T-cell (primary cell): ENCODE results near the gene WDR86. TPM values are rescaled to one million over a fixed set of nuclear protein-coding genes. Genes with fewer than 3 reads are reported as not detected.

Experiments
- ATAC-seq, 4 experiments: fragments of 200-7000 bp in 3 of 4; fragments of 150-1000 bp in 1 of 4; cut with Tn5 transposase; replicated peaks in 1 of 4; 1 replicate in 3 of 4; 2 replicates in 1 of 4; pipeline ENCODE4 v1.10.0; 2021; ENCODE audit warnings: moderate library complexity in 3 of 4, mild to moderate bottlenecking in 2 of 4, moderate number of reproducible peaks in 1 of 4
- CTCF ChIA-PET, 2 donors: fragments of 300-600 bp; sonication (Branson Sonifier 250); formaldehyde crosslinking; loops; one replicate each; lab custom pipeline; 2022; ENCODE audit warnings: antibody characterized with exemption in 2 of 2; lab: Charles Lee
- POLR2A ChIA-PET, 2 donors: fragments of 300-600 bp; sonication (Branson Sonifier 250); formaldehyde crosslinking; loops; one replicate each; lab custom pipeline; 2022; ENCODE audit warnings: antibody characterized with exemption in 2 of 2; lab: Charles Lee
- DNase-seq, 35 experiments: peaks; one replicate each; pipeline versions ENCODE4 v3.0.0 to v3.0.0-alpha.2; 2013 to 2023
- H3K27ac ChIP-seq: one replicate; pipeline ENCODE4 v1.5.1; 2013; ENCODE audit warnings: low read length
- H3K27me3 ChIP-seq, 2 experiments: replicated peaks in 1 of 2; 1 replicate in 1 of 2; 2 replicates in 1 of 2; pipeline versions ENCODE4 v1.6.1 to v1.7.0; 2013; ENCODE audit warnings: low read length in 1 of 2, mixed read lengths in 1 of 2; ENCODE audit not compliant: control insufficient read depth in 2 of 2, insufficient read depth in 2 of 2; ENCODE audit errors: extremely low read depth in 1 of 2
- H3K36me3 ChIP-seq, 2 donors: 1 replicate in 1 of 2; 2 replicates in 1 of 2; pipeline versions ENCODE4 v1.6.1 to v1.7.0; 2013; ENCODE audit warnings: low read length in 1 of 2; ENCODE audit not compliant: control insufficient read depth in 2 of 2, insufficient read depth in 1 of 2; ENCODE audit errors: extremely low read depth in 1 of 2
- H3K4me1 ChIP-seq, 2 experiments: 1 replicate in 1 of 2; 2 replicates in 1 of 2; pipeline versions ENCODE4 v1.6.1 to v1.7.0; 2013; ENCODE audit warnings: low read length in 2 of 2, mixed read lengths in 1 of 2; ENCODE audit not compliant: insufficient read depth in 2 of 2, control insufficient read depth in 1 of 2; ENCODE audit errors: extremely low read depth in 1 of 2
- H3K4me3 ChIP-seq, 2 donors: 1 replicate in 1 of 2; 2 replicates in 1 of 2; pipeline versions ENCODE4 v1.5.1 to v1.7.0; 2013; ENCODE audit warnings: mild to moderate bottlenecking in 2 of 2, low read length in 1 of 2, moderate library complexity in 1 of 2; ENCODE audit not compliant: control insufficient read depth in 1 of 2; ENCODE audit errors: extremely low read depth in 1 of 2
- H3K9me3 ChIP-seq: 2 replicates; pipeline ENCODE4 v1.7.0; 2013
- H3K27ac Mint-ChIP-seq, 2 donors: one replicate each; pipeline ENCODE4 v1.8.0; 2020 to 2021; ENCODE audit warnings: mild to moderate bottlenecking in 2 of 2, mixed read lengths in 2 of 2
- H3K27me3 Mint-ChIP-seq, 2 donors: one replicate each; pipeline ENCODE4 v1.8.0; 2021 to 2022; ENCODE audit warnings: mixed read lengths in 2 of 2
- H3K36me3 Mint-ChIP-seq: one replicate; pipeline ENCODE4 v1.8.0; 2021; ENCODE audit warnings: mixed read lengths
- H3K4me1 Mint-ChIP-seq, 3 donors: one replicate each; pipeline ENCODE4 v1.8.0; 2020 to 2022; ENCODE audit warnings: mixed read lengths in 3 of 3, mild to moderate bottlenecking in 1 of 3
- H3K4me3 Mint-ChIP-seq, 3 donors: one replicate each; pipeline ENCODE4 v1.8.0; 2020 to 2022; ENCODE audit warnings: mild to moderate bottlenecking in 3 of 3, mixed read lengths in 3 of 3, moderate library complexity in 3 of 3
- H3K9me3 Mint-ChIP-seq, 3 donors: one replicate each; pipeline ENCODE4 v1.8.0; 2020 to 2022; ENCODE audit warnings: mixed read lengths in 3 of 3
- WGBS: methylation state at CpG from one replicate; pipeline ENCODE4 v1.1.5; 2013; ENCODE audit warnings: missing lambda C conversion rate; ENCODE audit not compliant: insufficient coverage; 5-methylcytosine and 5-hydroxymethylcytosine counted together
- total RNA-seq, 35 experiments: library from RNA in 6 of 35; stranded (reverse) in 6 of 35; fragments of 120-200 nt in 1 of 35; gene quantifications; one replicate each; pipeline versions ENCODE4 v1.2.1 to v1.2.4 and lab custom pipeline; 2013 to 2026

WDR86 gene
- total RNA-seq, 5 donors from 2014 or later (not counting 1 experiment from before 2014, with no cell fraction given) = 3.1 to 26.0 (median 10.1) TPM

DNA sequence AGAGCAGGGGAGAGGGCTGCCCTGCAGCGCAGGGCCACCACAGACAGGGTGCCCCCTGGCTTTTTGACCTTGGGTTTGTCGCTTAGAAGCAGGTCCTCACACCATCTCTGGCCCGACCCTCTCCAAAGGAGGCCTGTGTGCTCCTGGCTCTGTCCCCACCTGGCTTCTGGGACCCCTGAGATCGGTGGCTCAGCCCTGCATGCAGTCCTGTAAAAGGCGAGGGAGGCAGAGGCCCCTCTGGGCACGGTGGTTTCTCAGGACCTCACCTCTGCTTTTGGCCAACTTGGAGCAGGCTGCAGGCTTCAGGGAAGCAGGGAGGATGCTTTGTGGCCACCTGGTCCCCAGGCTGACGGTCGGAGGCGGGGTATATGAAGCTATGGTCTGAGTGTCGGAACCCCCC lies 21.4 kb downstream of the WDR86 start:
- no peaks in the 10 kb centered on the region for H3K36me3 Mint-ChIP-seq
- H3K27ac Mint-ChIP-seq = no peak overlapping the region
- Histone ChIP-seq H3K27me3 (peaks cover 0 to 23% of the 10 kb centered on the region in 2 experiments), H3K4me1 (peaks cover 0 to 4% of the 10 kb centered on the region in 2 experiments), H3K36me3 (no peaks in the 10 kb centered on the region), H3K4me3 (no peak overlapping the region), H3K27ac (no peak overlapping the region), H3K9me3 (no peaks in the 10 kb centered on the region)
- ChIA-PET CTCF (no interaction called here), POLR2A (no interaction called here)
- H3K27me3 Mint-ChIP-seq = peaks cover 0 to 2% of the 10 kb centered on the region in 2 donors
- H3K4me1 Mint-ChIP-seq = peaks cover 8 to 11% (median 9%) of the 10 kb centered on the region in 3 donors
- H3K4me3 Mint-ChIP-seq = no peak overlapping the region
- no peaks in the 10 kb centered on the region for H3K9me3 Mint-ChIP-seq
- no peak for ATAC-seq
- no peak for DNase-seq
- WGBS = 70% methylated on average over 5 of the region's 10 CpGs

DNA sequence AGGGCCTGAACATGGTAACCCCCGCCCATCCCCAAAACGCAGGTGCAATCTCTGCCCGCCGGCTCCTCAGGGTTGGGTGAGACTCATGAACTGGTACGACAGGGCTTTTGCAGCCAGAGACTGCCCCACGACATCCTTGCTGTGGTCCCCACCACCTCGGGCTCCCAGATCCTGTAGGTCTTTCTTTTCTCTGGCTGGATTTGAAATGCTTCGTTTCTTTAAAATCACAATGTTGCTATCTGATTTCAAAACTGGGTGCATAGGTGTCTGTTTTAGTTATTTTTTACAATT lies 21.9 kb downstream of the WDR86 start:
- H3K27me3 Mint-ChIP-seq = peaks cover 0 to 2% of the 10 kb centered on the region in 2 donors
- Histone ChIP-seq H3K9me3 (no peaks in the 10 kb centered on the region), H3K4me3 (no peak overlapping the region), H3K36me3 (no peaks in the 10 kb centered on the region), H3K4me1 (peaks cover 0 to 4% of the 10 kb centered on the region in 2 experiments), H3K27me3 (peaks cover 0 to 27% of the 10 kb centered on the region in 2 experiments), H3K27ac (no peak overlapping the region)
- no peak for DNase-seq
- H3K4me1 Mint-ChIP-seq = peaks cover 6 to 11% (median 8%) of the 10 kb centered on the region in 3 donors
- H3K4me3 Mint-ChIP-seq = no peak overlapping the region
- no peaks in the 10 kb centered on the region for H3K9me3 Mint-ChIP-seq
- no peak for ATAC-seq
- WGBS = 90% methylated on average over 7 of the region's 8 CpGs
- CTCF ChIA-PET = no interaction called here
- H3K27ac Mint-ChIP-seq = no peak overlapping the region
- POLR2A ChIA-PET = no interaction called here
- H3K36me3 Mint-ChIP-seq = no peaks in the 10 kb centered on the region

DNA sequence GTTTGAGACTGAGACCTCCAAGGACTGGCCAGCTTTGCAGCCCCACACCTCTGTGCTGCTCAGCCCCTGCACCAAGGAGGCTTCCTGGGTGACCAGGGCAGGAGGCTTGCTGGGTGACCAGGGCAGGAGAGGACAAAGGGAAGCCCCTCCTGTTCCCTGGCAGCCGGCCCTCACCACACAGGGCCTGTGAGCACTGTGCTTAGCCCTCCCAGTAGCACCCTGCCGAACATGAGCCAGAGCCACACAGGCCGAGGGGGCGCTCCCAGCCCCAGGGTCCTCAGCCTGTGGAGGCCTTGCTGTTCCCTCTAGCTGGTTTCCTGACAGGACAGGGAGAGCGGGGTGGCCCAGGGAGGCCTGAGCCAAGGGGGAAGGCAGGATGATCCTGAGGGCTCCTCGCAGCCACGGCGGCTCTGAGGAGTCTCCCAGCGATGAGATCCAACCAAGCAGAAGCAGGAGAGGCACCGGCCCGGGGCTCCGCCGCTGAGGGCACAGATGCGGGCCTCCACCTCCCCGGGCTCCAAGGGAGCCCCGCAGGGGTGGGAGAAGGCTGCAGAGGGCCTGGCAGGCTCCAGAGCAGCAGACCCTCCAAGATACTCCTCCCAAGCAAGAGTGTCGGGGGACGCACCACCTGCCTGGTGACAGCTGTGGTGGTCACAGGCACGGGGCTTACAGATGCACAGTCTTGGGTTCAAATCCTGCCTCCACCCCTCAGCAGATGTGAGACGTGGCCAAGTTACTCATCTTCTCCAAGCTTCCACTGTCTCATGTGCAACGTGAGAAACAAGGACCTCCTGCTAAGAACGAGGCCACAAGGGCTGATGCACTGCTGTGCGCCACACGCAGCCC lies 22.5 kb downstream of the WDR86 start:
- DNase-seq = no peak
- H3K4me3 ChIP-seq = no peak overlapping the region
- CTCF ChIA-PET = no interaction called here
- H3K9me3 ChIP-seq = no peaks in the 10 kb centered on the region
- H3K36me3 ChIP-seq = no peaks in the 10 kb centered on the region
- no peak overlapping the region for H3K27ac ChIP-seq
- H3K4me1 ChIP-seq = peaks cover 3 to 9% of the 10 kb centered on the region in 2 experiments
- Mint-ChIP-seq H3K4me1 (peaks cover 10 to 14% (median 11%) of the 10 kb centered on the region in 3 donors), H3K36me3 (no peaks in the 10 kb centered on the region), H3K9me3 (no peaks in the 10 kb centered on the region), H3K27ac (no peak overlapping the region), H3K4me3 (no peak overlapping the region), H3K27me3 (peaks cover 0 to 5% of the 10 kb centered on the region in 2 donors)
- no peak for ATAC-seq
- POLR2A ChIA-PET = no interaction called here
- WGBS = 88% methylated on average over 23 of the region's 24 CpGs
- H3K27me3 ChIP-seq = peaks cover 4 to 29% of the 10 kb centered on the region in 2 experiments

DNA sequence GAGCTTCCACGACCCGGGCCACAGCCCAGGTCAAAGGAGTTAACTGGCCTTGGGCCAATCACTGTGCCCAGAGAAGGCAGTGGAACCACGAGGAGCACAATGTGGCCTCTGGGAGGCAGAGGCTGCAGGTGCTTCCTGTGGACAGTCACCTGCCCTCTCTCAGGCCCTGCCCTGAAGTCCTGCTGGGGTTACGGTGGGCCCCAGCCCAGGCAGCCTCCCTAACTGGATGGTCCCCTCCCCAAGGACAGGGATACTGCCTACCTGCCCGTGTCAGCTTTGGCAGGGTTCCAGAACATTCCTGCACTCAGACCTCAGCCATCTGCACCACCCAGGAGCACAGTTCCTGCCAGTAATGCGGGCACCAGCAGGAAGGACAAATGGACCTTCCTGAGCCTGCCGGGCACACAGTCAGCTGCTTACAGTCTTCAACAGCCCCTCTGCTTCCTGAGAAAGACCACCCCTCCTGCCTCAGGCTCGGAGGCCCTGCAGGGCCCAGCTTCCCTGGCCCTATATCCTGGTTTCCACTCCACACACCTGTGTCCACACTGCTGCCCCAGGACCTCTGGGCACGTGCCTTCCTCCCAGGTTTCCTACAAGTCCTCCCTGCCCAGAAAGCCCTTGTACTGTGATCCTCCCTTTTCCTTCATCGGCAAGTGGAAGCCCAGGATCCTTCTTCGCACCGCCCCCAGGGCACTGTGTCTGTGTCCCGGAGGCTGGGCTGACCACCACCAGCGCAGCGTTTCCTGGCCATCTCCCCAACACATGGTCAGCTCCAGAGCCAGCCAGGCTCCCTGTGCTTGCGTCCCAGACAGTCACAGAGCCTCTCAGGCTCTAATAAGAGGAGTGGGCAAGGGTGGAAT lies 23.3 kb downstream of the WDR86 start:
- Histone ChIP-seq H3K36me3 (no peaks in the 10 kb centered on the region), H3K4me1 (peaks cover 9 to 17% of the 10 kb centered on the region in 2 experiments), H3K9me3 (no peaks in the 10 kb centered on the region), H3K27ac (no peak overlapping the region), H3K27me3 (peaks cover 6 to 31% of the 10 kb centered on the region in 2 experiments), H3K4me3 (no peak overlapping the region)
- ChIA-PET POLR2A (no interaction called here), CTCF (no interaction called here)
- WGBS = 68% methylated on average over 10 of the region's 16 CpGs
- no peak overlapping the region for H3K27ac Mint-ChIP-seq
- H3K4me3 Mint-ChIP-seq = no peak overlapping the region
- H3K4me1 Mint-ChIP-seq = peaks cover 15 to 18% (median 15%) of the 10 kb centered on the region in 3 donors
- H3K9me3 Mint-ChIP-seq = no peaks in the 10 kb centered on the region
- ATAC-seq (no peak), DNase-seq (no peak)
- H3K36me3 Mint-ChIP-seq = no peaks in the 10 kb centered on the region
- peaks cover 0 to 9% of the 10 kb centered on the region in 2 donors for H3K27me3 Mint-ChIP-seq

DNA sequence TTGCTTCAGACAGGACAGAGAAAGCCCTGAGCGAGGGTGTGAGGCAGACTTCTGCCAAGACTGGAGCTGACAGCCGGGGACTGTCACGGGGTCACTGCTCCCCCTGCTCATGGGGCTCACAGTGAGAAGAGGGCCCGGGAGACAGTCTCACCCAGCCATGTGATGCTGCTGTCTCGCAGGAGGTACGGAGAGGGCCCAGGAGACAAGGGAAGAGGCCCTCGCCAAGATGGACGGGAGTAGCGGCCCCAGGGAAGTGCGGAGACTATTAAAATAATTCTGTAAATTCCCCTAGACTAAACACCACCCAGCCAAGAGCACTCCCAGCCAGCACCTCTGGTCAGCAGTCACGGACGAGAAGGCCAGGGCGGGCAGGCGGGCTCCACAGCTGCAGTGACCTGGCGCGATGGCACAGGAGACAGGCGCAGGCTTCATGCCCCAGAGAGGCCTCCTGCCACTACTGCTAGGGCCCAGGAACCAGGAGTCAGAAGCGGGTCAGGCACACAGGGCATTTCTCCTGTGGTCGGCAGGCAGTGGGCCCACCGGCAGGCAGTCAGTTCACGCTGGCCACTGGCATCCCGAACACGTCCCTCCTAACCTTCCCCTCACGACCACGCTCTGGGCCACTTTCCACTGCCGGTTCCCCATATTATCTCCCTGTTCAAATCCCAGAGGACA lies 24.1 kb downstream of the WDR86 start:
- DNase-seq = no peak
- Histone ChIP-seq H3K4me1 (peaks cover 9 to 23% of the 10 kb centered on the region in 2 experiments), H3K27me3 (peaks cover 6 to 37% of the 10 kb centered on the region in 2 experiments), H3K36me3 (no peaks in the 10 kb centered on the region), H3K9me3 (no peaks in the 10 kb centered on the region), H3K27ac (no peak overlapping the region), H3K4me3 (no peak overlapping the region)
- Mint-ChIP-seq H3K4me3 (no peak overlapping the region), H3K4me1 (peaks cover 16 to 18% (median 16%) of the 10 kb centered on the region in 3 donors), H3K9me3 (no peaks in the 10 kb centered on the region), H3K27me3 (peaks cover 0 to 9% of the 10 kb centered on the region in 2 donors), H3K36me3 (no peaks in the 10 kb centered on the region), H3K27ac (no peak overlapping the region)
- no peak for ATAC-seq
- CTCF ChIA-PET = no interaction called here
- WGBS = 91% methylated on average over 22 of the region's 26 CpGs
- POLR2A ChIA-PET = no interaction called here
